Measurements from ENCODE around the gene SLC12A7. TPM values are rescaled to one million over a fixed set of nuclear protein-coding genes. Genes with fewer than 3 reads are reported as not detected.

The SLC12A7 gene
- total RNA-seq, 1 experiment from 2014 or later, result 30.8 TPM

GRCh38 chr5:1058988-1059883, 52.6 kb downstream of the SLC12A7 start:
- H3K9me3 ChIP-seq (ENCODE audit: control insufficient read depth, low read depth, low read length), result no peaks in the 10 kb centered on the region
- no peaks in the 10 kb centered on the region for H3K79me2 ChIP-seq (ENCODE audit: insufficient read depth, low read length)
- no peak for DNase-seq
- no peak overlapping the region for H3K56ac ChIP-seq (ENCODE audit: insufficient read length, low read depth, low read length)
- TF ChIP-seq, protein P1, sequence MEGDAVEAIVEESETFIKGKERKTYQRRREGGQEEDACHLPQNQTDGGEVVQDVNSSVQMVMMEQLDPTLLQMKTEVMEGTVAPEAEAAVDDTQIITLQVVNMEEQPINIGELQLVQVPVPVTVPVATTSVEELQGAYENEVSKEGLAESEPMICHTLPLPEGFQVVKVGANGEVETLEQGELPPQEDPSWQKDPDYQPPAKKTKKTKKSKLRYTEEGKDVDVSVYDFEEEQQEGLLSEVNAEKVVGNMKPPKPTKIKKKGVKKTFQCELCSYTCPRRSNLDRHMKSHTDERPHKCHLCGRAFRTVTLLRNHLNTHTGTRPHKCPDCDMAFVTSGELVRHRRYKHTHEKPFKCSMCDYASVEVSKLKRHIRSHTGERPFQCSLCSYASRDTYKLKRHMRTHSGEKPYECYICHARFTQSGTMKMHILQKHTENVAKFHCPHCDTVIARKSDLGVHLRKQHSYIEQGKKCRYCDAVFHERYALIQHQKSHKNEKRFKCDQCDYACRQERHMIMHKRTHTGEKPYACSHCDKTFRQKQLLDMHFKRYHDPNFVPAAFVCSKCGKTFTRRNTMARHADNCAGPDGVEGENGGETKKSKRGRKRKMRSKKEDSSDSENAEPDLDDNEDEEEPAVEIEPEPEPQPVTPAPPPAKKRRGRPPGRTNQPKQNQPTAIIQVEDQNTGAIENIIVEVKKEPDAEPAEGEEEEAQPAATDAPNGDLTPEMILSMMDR (conservative IDR thresholded peaks at IDR 0.05), result no peak
- H3K4me2 ChIP-seq (ENCODE audit: insufficient read depth, insufficient read length, low read length), result no peak overlapping the region
- H4K20me1 ChIP-seq (ENCODE audit: control insufficient read depth, insufficient read depth, insufficient read length), result no peaks in the 10 kb centered on the region
- H2BK15ac ChIP-seq (ENCODE audit: low read depth, low read length), result no peak overlapping the region
- no peaks in the 10 kb centered on the region for H3K4me1 ChIP-seq (ENCODE audit: insufficient read depth, low read length)
- no peak overlapping the region for H3K18ac ChIP-seq (ENCODE audit: insufficient read length, low read depth, low read length)
- H3K4ac ChIP-seq (ENCODE audit: low read depth, low read length), result no peak overlapping the region
- H3K23me2 ChIP-seq (ENCODE audit: insufficient read length, low read depth, low read length, poor library complexity, severe bottlenecking), result no peaks in the 10 kb centered on the region
- H3K23ac ChIP-seq (ENCODE audit: insufficient read length, low read depth, low read length), result no peak overlapping the region
- H3K14ac ChIP-seq (ENCODE audit: insufficient read depth, low read length), result no peak overlapping the region; the same call in 1 of the 2 replicates
- no peak overlapping the region for H2BK5ac ChIP-seq (ENCODE audit: insufficient read length, low read length)
- no peak overlapping the region for H2AK5ac ChIP-seq (ENCODE audit: insufficient read length, low read length)
- WGBS (ENCODE audit: extremely low coverage, insufficient read length, low lambda C conversion rate), result no CpG with 5 or more reads among the region's 34 CpGs
- H3T11ph ChIP-seq (ENCODE audit: low read length), result no peak overlapping the region
- no peaks in the 10 kb centered on the region for H3K79me1 ChIP-seq (ENCODE audit: insufficient read depth, low read depth, low read length, poor library complexity, severe bottlenecking)
- H2BK12ac ChIP-seq (ENCODE audit: insufficient read length, low read depth, low read length), result no peak overlapping the region
- H3K27me3 Mint-ChIP-seq (ENCODE audit: low read depth), result no peaks in the 10 kb centered on the region
- no peaks in the 10 kb centered on the region for H3K4me1 Mint-ChIP-seq
- no peak overlapping the region for H3K27ac ChIP-seq (ENCODE audit: insufficient read length, low read depth, low read length)
- H3K27me3 ChIP-seq (ENCODE audit: insufficient read depth, low read length), result no peaks in the 10 kb centered on the region
- no peak overlapping the region for H2BK20ac ChIP-seq (ENCODE audit: low read depth, low read length, poor library complexity, severe bottlenecking)
- H4K8ac ChIP-seq (replicated peaks; ENCODE audit: insufficient read length, low read depth, low read length), result no peak overlapping the region
- no peak overlapping the region for H4K5ac ChIP-seq (ENCODE audit: insufficient read length, low read depth, low read length)
- no peak overlapping the region for H3K9ac ChIP-seq (ENCODE audit: extremely low read depth, insufficient read length, low read length)
- no peaks in the 10 kb centered on the region for H3K9me3 Mint-ChIP-seq
- no peak overlapping the region for H2AFZ ChIP-seq (ENCODE audit: low read length)
- H3K4me3 Mint-ChIP-seq, result no peak overlapping the region
- H3K27ac Mint-ChIP-seq, result peak overlapping the region in 2 of 3 experiments; percentile 23 to 59; a peak in 2 of 7 replicates
- no peak overlapping the region for H4K91ac ChIP-seq (ENCODE audit: insufficient read length, low read depth, low read length)
- H2BK120ac ChIP-seq (ENCODE audit: low read depth, low read length, poor library complexity, severe bottlenecking), result no peak overlapping the region
- H3K36me3 Mint-ChIP-seq (ENCODE audit: insufficient read depth in 1 of 3, low read depth in 3 of 3), result peaks cover 9 to 39% (median 26%) of the 10 kb centered on the region in 3 experiments

Measured in H9 (cell line).